ENCODE results near the gene GLT8D1. TPM values are rescaled to one million over a fixed set of nuclear protein-coding genes. Genes with fewer than 3 reads are reported as not detected.
"Not testable (repeated sequence)": the region's sequence is repeated elsewhere in the genome, so short reads cannot be mapped to it uniquely, and the experiment has no call there.

GLT8D1 gene
- total RNA-seq, 1 experiment from 2014 or later: 79.9 TPM

- no peak for DNase-seq (ENCODE audit: low read depth)
These were observed 24.0 kb downstream of the GLT8D1 start for GRCh38 chr3:52681596-52681995.

- no peak for DNase-seq (ENCODE audit: low read depth)
These were observed 25.8 kb downstream of the GLT8D1 start for GRCh38 chr3:52679811-52680210.

GRCh38 chr3:52679199-52679538 lies 26.4 kb downstream of the GLT8D1 start:
- no peak for DNase-seq (ENCODE audit: low read depth)

- no peak for DNase-seq (ENCODE audit: low read depth)
These were observed 27.1 kb downstream of the GLT8D1 start for GRCh38 chr3:52678265-52679198.

GRCh38 chr3:52676201-52676600 lies 29.4 kb downstream of the GLT8D1 start:
- DNase-seq (ENCODE audit: low read depth): not testable (repeated sequence)

GRCh38 chr3:52671676-52672075 lies 33.9 kb downstream of the GLT8D1 start:
- peak; percentile 46 for DNase-seq (ENCODE audit: low read depth)

GRCh38 chr3:52670621-52671521 lies 34.7 kb downstream of the GLT8D1 start:
- DNase-seq (ENCODE audit: low read depth): peak; percentile 99

- DNase-seq (ENCODE audit: low read depth): no peak
These were observed 42.5 kb downstream of the GLT8D1 start for GRCh38 chr3:52663098-52663497.

GRCh38 chr3:52660046-52660445 lies 45.5 kb downstream of the GLT8D1 start:
- no peak for DNase-seq (ENCODE audit: low read depth)

GRCh38 chr3:52655895-52656294 lies 49.7 kb downstream of the GLT8D1 start:
- no peak for DNase-seq (ENCODE audit: low read depth)

- no peak for DNase-seq (ENCODE audit: low read depth)
These were observed 54.0 kb downstream of the GLT8D1 start for GRCh38 chr3:52651592-52651991.

GRCh38 chr3:52650439-52650838 lies 55.2 kb downstream of the GLT8D1 start:
- no peak for DNase-seq (ENCODE audit: low read depth)

- no peak for DNase-seq (ENCODE audit: low read depth)
These were observed 56.0 kb downstream of the GLT8D1 start for GRCh38 chr3:52649461-52650210.

- no peak for DNase-seq (ENCODE audit: low read depth)
These were observed 60.0 kb downstream of the GLT8D1 start for GRCh38 chr3:52645549-52645948.

Other genes starting within 250 kb of the GLT8D1 start
- 0.05 TPM in 1 of 2 replicates, not detected in the other for gene STAB1, start 210.5 kb downstream of the GLT8D1 start, total RNA-seq (2014; rRNA removed; shearing (Covaris generic))
- gene NT5DC2, start 171.9 kb downstream of the GLT8D1 start, total RNA-seq (2014; rRNA removed; shearing (Covaris generic)): 36.5 and 50.0 TPM in 2 replicates
- gene UQCC5, start 169.2 kb downstream of the GLT8D1 start, total RNA-seq (2014; rRNA removed; shearing (Covaris generic)): 0.62 and 2.6 TPM in 2 replicates
- gene PBRM1, start 19.9 kb downstream of the GLT8D1 start, total RNA-seq (2014; rRNA removed; shearing (Covaris generic)): 16.6 and 24.5 TPM in 2 replicates
- gene GNL3, start 19.8 kb downstream of the GLT8D1 start, total RNA-seq (2014; rRNA removed; shearing (Covaris generic)): 85.4 and 114 TPM in 2 replicates
- gene SPCS1, start 315 bp upstream of the GLT8D1 start, total RNA-seq (2014; rRNA removed; shearing (Covaris generic)): 186 and 310 TPM in 2 replicates
- 10.7 and 19.6 TPM in 2 replicates for gene NEK4, start 65.1 kb upstream of the GLT8D1 start, total RNA-seq (2014; rRNA removed; shearing (Covaris generic))
- gene ITIH1, start 71.8 kb upstream of the GLT8D1 start, total RNA-seq (2014; rRNA removed; shearing (Covaris generic)): not detected in 2 replicates
- not detected in 2 replicates for gene ITIH3, start 89.0 kb upstream of the GLT8D1 start, total RNA-seq (2014; rRNA removed; shearing (Covaris generic))
- gene ITIH4, start 124.9 kb upstream of the GLT8D1 start, total RNA-seq (2014; rRNA removed; shearing (Covaris generic)): 0.02 TPM in 1 of 2 replicates, not detected in the other
- gene MUSTN1, start 129.2 kb upstream of the GLT8D1 start, total RNA-seq (2014; rRNA removed; shearing (Covaris generic)): 0.27 TPM in 1 of 2 replicates, not detected in the other
- gene STIMATE, start 191.8 kb upstream of the GLT8D1 start, total RNA-seq (2014; rRNA removed; shearing (Covaris generic)): 3.6 and 15.5 TPM in 2 replicates